ENCODE data around the gene FLOT2.

DNA sequence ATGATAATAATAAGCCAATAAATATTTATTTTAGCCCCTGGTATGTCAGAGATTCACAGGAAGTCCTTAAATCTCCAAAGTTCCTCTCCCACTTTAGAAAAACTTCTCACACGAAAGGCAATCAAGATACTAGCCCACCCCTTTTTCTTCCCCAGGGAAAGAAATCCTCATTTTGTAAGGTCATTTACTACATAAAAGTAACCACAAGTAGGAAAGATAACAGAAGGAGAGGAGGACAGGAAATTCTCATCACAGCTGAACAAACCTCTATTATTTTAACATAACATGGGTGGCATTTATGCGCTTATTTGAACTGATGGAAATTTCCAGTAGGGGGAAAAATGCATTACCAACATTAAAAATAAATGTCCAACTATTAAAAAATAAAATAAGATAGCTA is 58.3 kb downstream of the FLOT2 start:
- TF ChIP-seq, protein P1, sequence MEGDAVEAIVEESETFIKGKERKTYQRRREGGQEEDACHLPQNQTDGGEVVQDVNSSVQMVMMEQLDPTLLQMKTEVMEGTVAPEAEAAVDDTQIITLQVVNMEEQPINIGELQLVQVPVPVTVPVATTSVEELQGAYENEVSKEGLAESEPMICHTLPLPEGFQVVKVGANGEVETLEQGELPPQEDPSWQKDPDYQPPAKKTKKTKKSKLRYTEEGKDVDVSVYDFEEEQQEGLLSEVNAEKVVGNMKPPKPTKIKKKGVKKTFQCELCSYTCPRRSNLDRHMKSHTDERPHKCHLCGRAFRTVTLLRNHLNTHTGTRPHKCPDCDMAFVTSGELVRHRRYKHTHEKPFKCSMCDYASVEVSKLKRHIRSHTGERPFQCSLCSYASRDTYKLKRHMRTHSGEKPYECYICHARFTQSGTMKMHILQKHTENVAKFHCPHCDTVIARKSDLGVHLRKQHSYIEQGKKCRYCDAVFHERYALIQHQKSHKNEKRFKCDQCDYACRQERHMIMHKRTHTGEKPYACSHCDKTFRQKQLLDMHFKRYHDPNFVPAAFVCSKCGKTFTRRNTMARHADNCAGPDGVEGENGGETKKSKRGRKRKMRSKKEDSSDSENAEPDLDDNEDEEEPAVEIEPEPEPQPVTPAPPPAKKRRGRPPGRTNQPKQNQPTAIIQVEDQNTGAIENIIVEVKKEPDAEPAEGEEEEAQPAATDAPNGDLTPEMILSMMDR (conservative IDR thresholded peaks at IDR 0.05 in 1 of 2, IDR thresholded peaks at IDR 0.05 in 1 of 2; ENCODE audit: low read depth in 1 of 2, low read length in 2 of 2), result no peak
- TF ChIP-seq EZH2 (IDR thresholded peaks at IDR 0.05; ENCODE audit: low read length, missing control alignments), result no peak

Measured in fibroblast of lung (primary cell).